ENCODE measurements around the gene AKAP8. TPM values are rescaled to one million over a fixed set of nuclear protein-coding genes. Genes with fewer than 3 reads are reported as not detected.
"Not testable (repeated sequence)": the region's sequence is repeated elsewhere in the genome, so short reads cannot be mapped to it uniquely, and the experiment has no call there.

Gene AKAP8
- total RNA-seq, 2 donors from 2014 or later = 48.5 to 62.5 TPM

DNA sequence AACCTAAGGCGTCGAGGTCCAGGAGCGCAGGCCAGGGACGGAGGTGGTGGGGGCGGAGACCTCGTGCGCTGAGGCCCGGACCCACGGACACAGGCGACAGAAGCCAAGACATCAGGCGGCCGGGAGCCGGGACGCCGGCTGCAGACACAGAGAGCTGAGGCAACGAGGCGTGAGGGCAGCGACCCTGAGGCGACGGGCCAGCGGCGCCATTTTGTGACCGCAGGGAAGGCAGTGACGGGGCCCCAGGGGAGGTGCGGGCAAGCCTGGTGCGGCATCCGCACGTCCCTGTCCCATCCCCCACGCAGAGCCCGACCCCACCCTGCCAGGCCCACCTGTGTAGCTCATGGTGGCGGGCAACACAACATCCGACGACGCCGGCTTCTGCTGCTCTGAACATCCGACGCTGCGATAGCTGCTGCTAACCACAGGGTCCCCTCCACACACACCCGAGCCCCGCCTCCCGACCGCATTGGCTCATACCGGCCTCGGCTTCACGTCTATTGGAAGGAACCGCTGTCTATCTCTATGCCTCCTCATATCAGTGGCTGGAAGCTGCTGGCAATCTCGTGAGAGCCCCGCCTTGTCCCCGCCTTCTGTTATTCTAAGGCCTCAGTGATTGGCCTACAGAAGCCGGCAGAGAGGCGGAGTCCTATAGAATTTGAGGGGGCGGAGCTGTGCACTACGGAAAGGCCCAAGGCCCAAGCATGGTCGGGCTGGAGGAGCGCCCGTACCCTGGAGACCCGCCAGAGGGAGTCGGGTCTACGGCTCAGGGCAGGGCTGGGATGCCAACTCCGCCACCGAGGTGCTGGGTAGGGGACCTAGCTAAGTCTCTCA is 39.2 kb upstream of the AKAP8 start, which contains the start of gene AKAP8L:
Gene AKAP8L, minus strand, starts transcription at position 410 of the 834 bp plus-strand sequence. Its CDS starts 65 bp downstream, at position 345.
- H3K9me3 Mint-ChIP-seq = no peaks in the 10 kb centered on the region
- H3K27ac Mint-ChIP-seq = peak within 1 kb of the TSS; percentile 99
- H3K4me1 Mint-ChIP-seq = peaks cover 12% of the 10 kb centered on the region
- no peaks in the 10 kb centered on the region for H3K27me3 Mint-ChIP-seq
- ATAC-seq (replicated peaks) = peak; percentile 98
- peak within 1 kb of the TSS; percentile 99 for H3K4me3 Mint-ChIP-seq
- peaks cover 55% of the 10 kb centered on the region for H3K36me3 Mint-ChIP-seq (ENCODE audit: low read depth)

DNA sequence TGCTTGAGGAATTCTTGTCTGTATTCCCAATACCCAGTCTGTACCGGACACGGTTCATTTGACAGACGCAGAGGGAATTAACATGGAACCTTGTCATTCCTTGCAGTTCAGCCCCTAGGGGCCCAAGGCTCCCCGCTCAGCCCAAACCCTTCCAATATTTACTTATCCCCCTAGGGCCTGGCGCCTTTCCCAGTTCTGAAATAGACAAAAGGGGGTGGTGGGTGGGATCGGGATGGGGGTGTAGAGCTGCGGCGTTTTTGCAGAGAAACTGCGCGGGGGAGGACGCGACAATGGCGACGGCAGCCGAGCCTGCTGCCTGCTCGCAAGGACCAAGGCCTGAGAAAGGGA is 38.6 kb upstream of the AKAP8 start:
- Mint-ChIP-seq H3K36me3 (ENCODE audit: low read depth) (peaks cover 53% of the 10 kb centered on the region), H3K9me3 (no peaks in the 10 kb centered on the region), H3K4me1 (peaks cover 15% of the 10 kb centered on the region), H3K27ac (peak overlapping the region; percentile 99), H3K27me3 (no peaks in the 10 kb centered on the region), H3K4me3 (peak overlapping the region; percentile 99)
- no peak for ATAC-seq (replicated peaks)

DNA sequence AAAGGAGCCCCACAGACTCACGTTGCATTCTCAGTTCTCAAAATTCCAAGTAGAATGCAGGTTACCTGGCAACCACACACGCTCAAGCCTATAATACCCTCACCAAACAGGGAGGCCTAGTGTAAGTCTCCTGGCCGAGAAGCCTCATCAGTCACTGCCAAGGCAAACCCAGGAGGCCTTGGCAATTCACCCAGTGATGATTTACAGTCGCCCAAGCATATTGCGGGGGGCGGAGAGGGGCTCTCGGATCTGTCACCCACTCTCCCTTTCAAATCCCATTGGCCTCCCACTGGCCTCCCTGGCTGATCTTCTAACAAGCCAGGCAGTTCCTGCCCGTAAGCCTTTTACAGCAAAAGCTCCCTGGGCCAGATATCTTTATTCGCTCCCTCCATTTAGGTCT is 38.1 kb upstream of the AKAP8 start:
- peaks cover 52% of the 10 kb centered on the region for H3K36me3 Mint-ChIP-seq (ENCODE audit: low read depth)
- H3K9me3 Mint-ChIP-seq = no peaks in the 10 kb centered on the region
- peak overlapping the region; percentile 99 for H3K27ac Mint-ChIP-seq
- H3K4me1 Mint-ChIP-seq = peaks cover 20% of the 10 kb centered on the region
- ATAC-seq (replicated peaks) = no peak
- no peaks in the 10 kb centered on the region for H3K27me3 Mint-ChIP-seq
- peak overlapping the region; percentile 99 for H3K4me3 Mint-ChIP-seq

DNA sequence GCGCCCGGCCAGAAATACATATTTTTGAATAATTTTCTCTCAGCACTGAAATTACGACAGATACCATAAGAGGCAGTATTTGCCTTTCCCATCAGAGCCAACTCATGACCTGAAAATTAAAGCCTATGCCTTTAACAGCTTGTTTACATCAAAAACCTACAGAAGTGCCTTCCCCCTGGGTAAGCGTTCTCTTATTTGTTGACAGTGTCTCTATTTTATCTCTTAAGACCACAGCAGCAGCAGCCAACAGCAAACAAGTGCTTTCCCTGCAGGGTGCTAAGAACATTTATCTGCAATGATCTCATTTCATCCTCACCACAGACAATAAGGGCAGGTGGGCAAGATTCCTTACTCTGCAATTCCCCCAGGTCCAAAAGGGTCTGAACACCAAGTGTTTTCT is 33.2 kb upstream of the AKAP8 start:
- no peak for ATAC-seq (replicated peaks)
- Mint-ChIP-seq H3K27me3 (no peaks in the 10 kb centered on the region), H3K27ac (no peak overlapping the region), H3K9me3 (no peaks in the 10 kb centered on the region), H3K4me1 (peaks cover 16% of the 10 kb centered on the region), H3K36me3 (ENCODE audit: low read depth) (peaks cover 54% of the 10 kb centered on the region), H3K4me3 (no peak overlapping the region)

DNA sequence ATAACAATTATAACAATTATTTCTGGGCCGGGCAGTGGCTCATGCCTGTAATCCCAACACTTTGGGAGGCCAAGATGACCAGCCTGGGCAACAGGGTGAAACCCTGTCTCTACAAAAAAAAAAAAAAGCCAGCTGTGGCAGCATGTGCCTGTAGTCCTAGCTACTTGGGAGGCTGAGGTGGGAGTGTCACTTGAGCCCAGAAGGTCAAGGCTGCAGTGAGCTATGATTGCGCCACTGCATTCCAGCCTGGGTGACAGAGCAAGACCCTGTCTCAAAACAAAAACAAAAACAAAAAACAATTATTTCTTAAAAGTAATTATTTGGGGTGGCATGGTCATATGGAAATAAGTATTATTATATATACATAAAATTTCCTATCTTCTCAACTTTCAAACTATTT is 31.8 kb upstream of the AKAP8 start:
- H3K27ac Mint-ChIP-seq = not testable (repeated sequence)

DNA sequence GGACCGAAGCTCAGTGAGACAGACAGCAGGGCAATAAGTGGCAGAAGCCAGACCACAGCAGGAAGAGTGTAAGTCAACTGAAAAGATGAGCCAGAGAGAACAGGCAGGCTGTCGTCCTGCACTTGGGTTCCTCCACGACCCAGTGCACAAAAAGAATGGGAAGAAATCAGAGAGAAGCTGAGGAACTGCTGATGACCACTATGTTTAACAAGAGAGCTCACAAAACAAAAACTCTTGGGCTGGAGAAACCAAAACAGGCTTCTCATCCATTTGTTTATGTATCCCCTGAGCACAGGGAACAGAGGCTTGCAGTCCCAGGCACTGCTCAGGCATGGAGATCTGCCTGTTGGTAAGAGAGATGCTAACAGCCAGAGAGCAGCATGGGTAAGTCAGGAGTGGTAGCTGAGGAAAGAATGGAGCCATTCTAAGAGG is 25.2 kb upstream of the AKAP8 start:
- Mint-ChIP-seq H3K4me3 (no peak overlapping the region), H3K27ac (peak overlapping the region; percentile 85), H3K27me3 (no peaks in the 10 kb centered on the region), H3K36me3 (ENCODE audit: low read depth) (peaks cover 71% of the 10 kb centered on the region), H3K4me1 (peaks cover 6% of the 10 kb centered on the region), H3K9me3 (no peaks in the 10 kb centered on the region)
- ATAC-seq (replicated peaks) = no peak

More for the DNA sequence above, 31.8 kb upstream of the AKAP8 start:
- H3K9me3 Mint-ChIP-seq; ATAC-seq (replicated peaks); H3K27me3 Mint-ChIP-seq; H3K4me3 Mint-ChIP-seq: not testable (repeated sequence)
- peaks cover 62% of the 10 kb centered on the region for H3K36me3 Mint-ChIP-seq (ENCODE audit: low read depth)
- H3K4me1 Mint-ChIP-seq = peaks cover 13% of the 10 kb centered on the region

DNA sequence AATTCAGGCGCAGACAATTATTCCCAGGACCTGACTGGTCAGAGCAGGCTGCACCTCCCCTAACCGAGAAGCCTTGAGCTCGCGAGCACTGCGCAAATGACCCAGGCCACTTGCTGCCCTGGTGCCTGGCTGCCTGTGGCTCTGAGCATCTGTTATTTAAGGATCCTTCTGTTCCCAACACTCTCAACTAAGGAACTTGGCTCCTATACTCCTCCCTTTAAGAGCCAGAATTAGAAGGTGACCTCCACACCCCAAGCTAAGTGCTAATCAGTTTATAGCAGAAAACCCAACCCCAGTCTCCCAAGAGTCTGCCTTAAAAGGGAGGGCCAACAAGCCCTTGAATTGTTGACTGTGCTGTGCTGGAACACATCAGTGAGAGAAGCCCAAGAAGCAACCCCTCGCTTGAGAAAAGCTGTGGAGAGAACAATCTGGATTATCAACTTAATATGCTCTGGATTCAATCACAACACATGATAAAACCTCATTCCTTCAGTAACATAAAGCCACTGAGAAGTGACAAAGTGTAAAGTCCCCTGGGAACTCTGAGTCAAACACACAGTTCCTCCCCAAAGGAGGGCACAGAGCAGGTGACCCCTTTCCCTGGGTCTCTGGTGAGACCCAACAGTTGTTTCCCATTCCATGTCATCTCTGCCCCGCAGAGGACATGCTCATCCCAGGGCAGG is 24.7 kb upstream of the AKAP8 start:
- ATAC-seq (replicated peaks) = no peak
- Mint-ChIP-seq H3K9me3 (no peaks in the 10 kb centered on the region), H3K27me3 (no peaks in the 10 kb centered on the region), H3K4me1 (peaks cover 6% of the 10 kb centered on the region), H3K36me3 (ENCODE audit: low read depth) (peaks cover 71% of the 10 kb centered on the region), H3K27ac (peak overlapping the region; percentile 85), H3K4me3 (no peak overlapping the region)

DNA sequence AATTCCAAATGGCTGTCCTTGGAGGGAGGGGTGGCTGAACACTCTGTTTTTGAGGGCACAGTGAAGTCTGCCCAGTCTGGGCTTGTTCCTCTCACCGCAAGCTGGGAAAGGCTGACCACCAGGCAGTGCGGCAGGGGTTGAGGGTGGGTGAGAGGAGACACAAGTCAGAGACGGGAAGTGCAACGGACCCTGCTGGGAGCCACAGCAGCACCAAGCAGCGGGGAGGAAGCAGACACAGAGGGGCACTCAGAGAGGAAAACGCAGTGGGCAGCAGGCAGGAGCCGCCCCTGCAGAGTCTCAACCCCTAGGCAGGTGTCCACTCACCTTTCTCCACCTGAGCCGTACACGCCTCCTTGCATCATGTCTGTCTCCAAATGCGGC is 23.6 kb upstream of the AKAP8 start:
- Mint-ChIP-seq H3K9me3 (no peaks in the 10 kb centered on the region), H3K36me3 (ENCODE audit: low read depth) (peaks cover 67% of the 10 kb centered on the region), H3K4me3 (no peak overlapping the region), H3K4me1 (peaks cover 6% of the 10 kb centered on the region), H3K27ac (peak overlapping the region; percentile 39), H3K27me3 (no peaks in the 10 kb centered on the region)
- ATAC-seq (replicated peaks) = no peak

DNA sequence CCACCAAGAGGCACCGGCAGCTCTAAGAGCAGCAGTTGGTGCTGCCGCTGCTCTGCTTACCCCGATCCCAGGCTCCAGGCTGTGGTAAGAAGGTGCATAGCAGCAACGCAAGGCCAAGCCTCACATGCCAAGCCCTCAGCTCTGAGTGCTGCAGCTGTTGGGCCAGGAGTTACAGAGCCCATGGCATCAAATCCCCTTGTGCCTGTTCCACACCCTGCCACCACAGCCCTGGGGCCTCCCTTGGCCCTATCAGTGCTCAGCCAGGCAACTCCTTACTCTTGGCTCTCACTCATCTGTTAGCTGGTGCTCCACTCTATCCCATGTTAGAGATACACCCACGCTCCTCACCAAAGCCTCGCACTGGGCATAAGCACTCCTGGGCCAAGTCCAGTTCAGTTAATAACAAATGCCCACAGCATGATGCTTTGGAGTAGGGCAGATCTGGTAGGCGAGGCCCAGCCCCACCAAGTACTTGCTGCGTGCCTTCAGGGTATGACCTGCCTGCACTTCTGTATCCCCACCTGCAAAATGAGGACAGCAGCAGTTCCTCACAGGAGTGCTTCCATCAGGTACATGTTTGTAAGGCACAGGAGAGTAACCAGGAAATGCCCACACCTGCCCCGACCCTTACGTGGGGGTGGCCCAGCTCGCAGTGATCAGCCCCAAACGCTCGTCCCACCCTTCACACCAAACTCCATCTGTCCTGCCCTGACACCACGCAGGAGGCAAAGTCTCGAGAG is 23.0 kb upstream of the AKAP8 start:
- Mint-ChIP-seq H3K27ac (no peak overlapping the region), H3K9me3 (no peaks in the 10 kb centered on the region), H3K4me3 (no peak overlapping the region), H3K4me1 (peaks cover 6% of the 10 kb centered on the region), H3K27me3 (no peaks in the 10 kb centered on the region), H3K36me3 (ENCODE audit: low read depth) (peaks cover 67% of the 10 kb centered on the region)
- ATAC-seq (replicated peaks) = no peak

DNA sequence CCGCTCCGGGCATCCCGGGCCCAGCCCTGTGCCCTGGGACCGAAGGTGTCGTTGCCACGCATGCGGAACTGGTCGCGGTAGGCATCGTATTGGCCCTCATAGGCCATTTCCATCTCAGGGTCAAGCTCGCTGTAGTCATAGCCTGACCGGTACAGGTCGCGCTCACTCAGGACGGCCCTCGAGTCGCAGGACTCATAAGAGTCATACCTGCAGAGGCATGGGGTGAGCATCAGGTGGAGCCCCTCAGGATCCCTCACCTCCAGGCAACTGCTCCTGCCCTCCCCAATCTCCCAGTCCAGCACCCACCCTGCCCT is 21.8 kb upstream of the AKAP8 start:
- no peak overlapping the region for H3K27ac Mint-ChIP-seq
- H3K27me3 Mint-ChIP-seq = no peaks in the 10 kb centered on the region
- no peaks in the 10 kb centered on the region for H3K9me3 Mint-ChIP-seq
- ATAC-seq (replicated peaks) = no peak
- peaks cover 11% of the 10 kb centered on the region for H3K4me1 Mint-ChIP-seq
- H3K36me3 Mint-ChIP-seq (ENCODE audit: low read depth) = peaks cover 68% of the 10 kb centered on the region
- no peak overlapping the region for H3K4me3 Mint-ChIP-seq

DNA sequence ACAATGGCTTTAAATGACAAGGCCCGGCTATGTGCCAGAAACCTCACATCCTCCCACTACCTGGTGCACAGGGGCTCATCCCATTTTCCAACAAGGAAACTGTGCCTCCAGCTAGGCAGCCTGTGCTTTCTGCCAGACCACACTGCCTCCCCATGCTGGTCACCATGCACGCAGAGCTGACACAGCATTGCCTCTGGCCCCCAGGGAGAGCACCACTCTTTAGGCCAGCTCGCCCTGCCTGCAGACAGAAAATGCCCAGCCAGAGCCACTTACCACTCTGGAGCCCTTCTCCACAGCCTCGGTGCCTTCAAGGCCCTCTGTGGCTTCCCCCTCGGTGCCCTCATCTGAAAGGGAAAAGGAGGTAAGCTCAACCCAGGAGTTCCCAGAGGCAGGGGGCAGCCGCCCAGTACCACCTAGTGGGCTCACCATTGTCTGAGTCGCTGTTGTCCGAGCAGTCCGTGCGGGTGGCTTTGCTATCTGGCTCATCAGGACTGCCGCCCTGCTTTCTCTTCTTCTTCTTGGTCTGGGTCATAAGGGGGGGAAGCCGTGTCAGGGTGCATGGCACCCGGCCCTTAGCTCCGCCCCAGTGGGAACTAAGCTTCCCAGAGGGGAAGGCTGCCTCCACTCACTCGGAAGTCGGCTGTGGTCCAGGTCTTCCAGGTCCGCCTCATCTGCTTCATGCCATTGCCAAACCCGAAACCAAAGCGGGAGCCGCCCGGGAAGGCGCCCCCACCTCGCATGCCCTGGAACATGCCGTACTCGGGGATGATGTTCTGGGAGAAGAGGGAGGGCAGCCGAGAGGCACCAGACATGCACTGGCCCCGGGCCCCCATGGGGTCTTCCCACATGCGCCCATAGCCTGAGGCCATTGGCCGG is 21.2 kb upstream of the AKAP8 start:
- Mint-ChIP-seq H3K27me3 (no peaks in the 10 kb centered on the region), H3K4me1 (peaks cover 16% of the 10 kb centered on the region), H3K9me3 (no peaks in the 10 kb centered on the region), H3K4me3 (no peak overlapping the region), H3K27ac (no peak overlapping the region), H3K36me3 (ENCODE audit: low read depth) (peaks cover 68% of the 10 kb centered on the region)
- ATAC-seq (replicated peaks) = no peak

DNA sequence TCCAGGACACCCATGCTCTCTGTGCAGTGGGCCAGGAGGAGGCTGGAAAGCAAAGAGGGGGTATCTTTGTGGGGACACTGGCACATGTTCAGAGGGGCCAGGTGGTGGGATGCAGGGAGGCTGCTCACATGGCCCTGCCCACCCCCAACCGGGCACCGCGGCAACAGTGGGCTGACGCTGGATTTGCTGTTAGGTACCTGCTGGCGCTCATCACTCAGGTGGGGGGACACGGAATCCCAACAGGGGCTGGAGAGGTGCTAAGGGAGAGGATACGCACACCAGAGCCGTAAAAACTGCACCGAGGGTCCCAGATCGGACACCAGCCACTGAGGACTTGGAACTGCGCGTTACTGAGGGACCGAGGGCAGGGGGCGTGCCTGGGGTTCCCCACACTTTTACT is 20.0 kb upstream of the AKAP8 start:
- H3K4me3 Mint-ChIP-seq = no peak overlapping the region
- H3K27ac Mint-ChIP-seq = no peak overlapping the region
- ATAC-seq (replicated peaks) = no peak

DNA sequence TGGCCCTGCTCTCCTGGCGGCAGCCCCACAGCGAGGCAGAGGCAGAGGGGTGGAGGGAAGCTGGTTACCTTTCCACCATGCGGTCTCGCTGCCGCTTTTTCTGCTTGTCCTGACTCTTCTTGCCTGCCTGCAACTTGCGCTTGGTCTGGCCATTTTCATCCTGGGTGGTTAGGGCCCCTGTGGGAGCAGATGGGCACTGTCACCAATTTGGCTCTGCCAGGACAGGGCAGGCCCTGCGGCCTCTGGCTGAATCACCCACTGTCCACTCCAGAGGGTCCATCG is 19.6 kb upstream of the AKAP8 start:
- H3K9me3 Mint-ChIP-seq = no peaks in the 10 kb centered on the region
- no peak for ATAC-seq (replicated peaks)
- peaks cover 11% of the 10 kb centered on the region for H3K4me1 Mint-ChIP-seq
- H3K36me3 Mint-ChIP-seq (ENCODE audit: low read depth) = peaks cover 68% of the 10 kb centered on the region
- no peak overlapping the region for H3K27ac Mint-ChIP-seq
- no peaks in the 10 kb centered on the region for H3K27me3 Mint-ChIP-seq
- no peak overlapping the region for H3K4me3 Mint-ChIP-seq

More for the DNA sequence above, 20.0 kb upstream of the AKAP8 start:
- Mint-ChIP-seq H3K36me3 (ENCODE audit: low read depth) (peaks cover 68% of the 10 kb centered on the region), H3K4me1 (peaks cover 13% of the 10 kb centered on the region), H3K9me3 (no peaks in the 10 kb centered on the region), H3K27me3 (no peaks in the 10 kb centered on the region)

Measured in activated T-helper 17 cell treated with anti-CD3 and anti-CD28 coated beads, Interleukin-2, amount 50 U/mL, for 72 hours (primary cell).